Thymus (tissue), 11 donors: ENCODE results near the gene EGFLAM. TPM values are rescaled to one million over a fixed set of nuclear protein-coding genes. Genes with fewer than 3 reads are reported as not detected.

Source experiments
- DNase-seq, 9 donors: peaks; one replicate each; pipeline ENCODE4 v3.0.0-alpha.2; 2013; ENCODE audit warnings: low spot score in 9 of 9, low read depth in 6 of 9, missing footprints in 1 of 9
- H3K27ac ChIP-seq, 2 donors: one replicate each; pipeline ENCODE4 v1.5.1; 2013; ENCODE audit warnings: control low read depth in 1 of 2, low read depth in 1 of 2, low read length in 1 of 2, mild to moderate bottlenecking in 1 of 2, moderate library complexity in 1 of 2
- H3K27me3 ChIP-seq, 2 donors: one replicate each; pipeline ENCODE4 v1.5.1; 2013; ENCODE audit warnings: low read length in 1 of 2; ENCODE audit not compliant: control insufficient read depth in 2 of 2, insufficient read depth in 1 of 2
- H3K36me3 ChIP-seq, 2 donors: one replicate each; pipeline ENCODE4 v1.5.1; 2013; ENCODE audit warnings: low read length in 1 of 2, mild to moderate bottlenecking in 1 of 2, moderate library complexity in 1 of 2; ENCODE audit not compliant: control insufficient read depth in 2 of 2, insufficient read depth in 2 of 2
- H3K4me1 ChIP-seq, 2 donors: one replicate each; pipeline ENCODE4 v1.5.1; 2013; ENCODE audit warnings: low read length in 2 of 2; ENCODE audit not compliant: control insufficient read depth in 2 of 2, insufficient read depth in 2 of 2
- H3K4me3 ChIP-seq, 2 donors: one replicate each; pipeline ENCODE4 v1.5.1; 2013; ENCODE audit warnings: low read length in 2 of 2, control low read depth in 1 of 2, mild to moderate bottlenecking in 1 of 2
- H3K9me3 ChIP-seq, 2 donors: one replicate each; pipeline ENCODE4 v1.5.1; 2013; ENCODE audit warnings: low read length in 1 of 2, mild to moderate bottlenecking in 1 of 2; ENCODE audit not compliant: control insufficient read depth in 2 of 2, insufficient read depth in 1 of 2
- WGBS: extraction: QIAGEN DNeasy Blood & Tissue Kit; methylation state at CpG from one replicate; pipeline ENCODE4 v1.1.7; 2013; 5-methylcytosine and 5-hydroxymethylcytosine counted together
- polyA plus RNA-seq: library from polyadenylated mRNA; stranded (reverse); fragments of 200-250 nt; gene quantifications from one replicate; pipeline ENCODE4 v1.2.3, GENCODE V29; 2013
- total RNA-seq: library from RNA; stranded (reverse); fragments of 120-200 nt; gene quantifications from one replicate; pipeline ENCODE4 v1.2.4, GENCODE V29; 2013
- donor health status: healthy.

Gene EGFLAM
- total and polyA plus RNA-seq, 2 donors: 24.0 to 25.7 TPM

DNA sequence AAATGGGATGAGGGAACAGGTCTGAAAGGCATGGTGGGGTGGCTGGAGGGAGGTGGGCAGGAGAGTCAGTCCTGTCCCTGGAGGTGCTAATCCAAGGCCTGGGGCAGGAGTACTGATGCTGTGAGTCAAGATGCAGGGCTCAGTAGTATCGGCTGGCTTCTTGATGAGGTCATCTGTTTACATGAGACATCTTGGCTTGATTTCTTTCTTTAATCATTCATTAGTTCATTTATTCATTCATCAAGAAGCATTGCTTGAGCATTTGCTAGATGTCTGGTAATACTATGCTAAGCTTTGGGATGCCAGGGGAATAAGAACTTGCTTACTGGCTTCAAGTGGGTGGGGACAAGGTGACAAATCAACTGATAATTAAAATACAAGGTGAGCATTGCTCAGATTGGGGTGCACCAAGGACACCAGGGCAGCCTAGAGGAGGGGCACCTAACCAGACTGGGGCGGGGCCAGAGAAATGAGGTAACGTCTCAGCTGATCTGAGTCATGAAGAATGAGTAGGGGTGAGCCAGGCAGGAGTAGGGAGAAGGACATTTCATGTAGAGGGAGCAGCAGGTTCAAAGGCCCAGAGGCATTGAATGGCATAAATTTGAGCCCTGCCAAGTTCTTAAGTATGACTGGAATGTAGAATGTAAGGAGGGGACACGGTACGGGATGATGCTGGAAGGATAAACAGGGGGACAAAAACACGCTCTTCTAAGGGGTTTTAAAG lies 88.8 kb downstream of the EGFLAM start:
- WGBS: 95% methylated on average over 6 of the region's 6 CpGs
- Histone ChIP-seq H3K36me3 (no peaks in the 10 kb centered on the region), H3K27me3 (no peaks in the 10 kb centered on the region), H3K9me3 (no peaks in the 10 kb centered on the region), H3K4me3 (no peak overlapping the region), H3K4me1 (no peaks in the 10 kb centered on the region), H3K27ac (no peak overlapping the region)
- DNase-seq: no peak

GRCh38 chr5:38347896-38348295 lies 89.5 kb downstream of the EGFLAM start:
- no peaks in the 10 kb centered on the region for H3K27me3 ChIP-seq
- WGBS: 89% methylated on average over 1 of the region's 1 CpG

GRCh38 chr5:38360323-38361061 lies 102.1 kb downstream of the EGFLAM start:
- no peaks in the 10 kb centered on the region for H3K36me3 ChIP-seq
- 96% methylated on average over 11 of the region's 11 CpGs for WGBS
- H3K27me3 ChIP-seq: peaks cover 0 to 5% of the 10 kb centered on the region in 2 donors
- H3K4me1 ChIP-seq: no peaks in the 10 kb centered on the region
- H3K27ac ChIP-seq: no peak overlapping the region
- H3K4me3 ChIP-seq: no peak overlapping the region
- no peaks in the 10 kb centered on the region for H3K9me3 ChIP-seq
- DNase-seq: no peak

More at GRCh38 chr5:38347896-38348295, 89.5 kb downstream of the EGFLAM start:
- H3K9me3 ChIP-seq: no peaks in the 10 kb centered on the region
- no peaks in the 10 kb centered on the region for H3K4me1 ChIP-seq
- H3K27ac ChIP-seq: no peak overlapping the region
- DNase-seq: no peak
- no peaks in the 10 kb centered on the region for H3K36me3 ChIP-seq
- no peak overlapping the region for H3K4me3 ChIP-seq

DNA sequence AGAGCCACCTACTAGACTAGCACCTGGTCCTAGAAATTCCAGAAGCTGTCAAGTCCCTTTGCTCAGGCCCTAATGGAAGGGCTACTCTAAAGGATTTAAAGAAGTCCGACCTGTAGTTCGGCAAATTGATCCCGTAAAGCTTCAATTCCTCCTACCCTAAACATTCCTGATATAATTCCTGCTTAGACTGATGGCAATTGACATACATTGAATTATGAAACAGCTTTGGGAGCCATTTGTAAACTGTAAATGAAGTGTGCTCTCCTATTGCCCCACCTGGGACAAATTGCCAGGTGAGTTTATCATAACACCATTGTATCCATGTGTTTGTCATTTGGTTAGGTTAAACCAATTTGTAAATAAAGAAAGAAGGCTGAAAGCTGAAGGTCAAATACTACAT lies 104.4 kb downstream of the EGFLAM start:
- WGBS: 97% methylated on average over 3 of the region's 3 CpGs
- Histone ChIP-seq H3K36me3 (no peaks in the 10 kb centered on the region), H3K27ac (no peak overlapping the region), H3K4me3 (no peak overlapping the region), H3K27me3 (peaks cover 0 to 7% of the 10 kb centered on the region in 2 donors), H3K9me3 (no peaks in the 10 kb centered on the region), H3K4me1 (no peaks in the 10 kb centered on the region)
- DNase-seq: no peak

DNA sequence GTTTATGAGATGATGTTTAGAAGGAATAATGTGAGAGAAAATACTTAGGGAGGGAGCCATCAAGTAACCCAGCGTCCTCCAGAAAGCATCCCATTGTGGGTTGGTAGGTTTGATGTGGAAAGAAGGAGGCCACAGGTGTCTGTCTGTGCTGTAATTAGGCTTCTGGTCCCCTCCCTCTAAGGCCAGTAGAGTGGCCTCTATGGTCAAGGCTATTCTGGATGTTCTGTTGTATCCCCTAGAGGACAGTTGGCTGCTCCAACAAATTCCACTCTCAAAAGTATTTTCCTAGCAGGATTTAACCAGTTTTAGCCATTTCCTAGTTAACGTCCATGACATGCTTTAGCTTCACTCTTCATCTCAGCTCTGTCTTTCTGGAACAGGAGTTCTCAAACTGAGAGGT lies 106.5 kb downstream of the EGFLAM start:
- Histone ChIP-seq H3K4me3 (no peak overlapping the region), H3K36me3 (no peaks in the 10 kb centered on the region), H3K9me3 (no peaks in the 10 kb centered on the region), H3K4me1 (peaks cover 0 to 6% of the 10 kb centered on the region in 2 donors), H3K27me3 (peaks cover 0 to 7% of the 10 kb centered on the region in 2 donors), H3K27ac (no peak overlapping the region)
- DNase-seq: no peak
- 86% methylated on average over 2 of the region's 2 CpGs for WGBS

DNA sequence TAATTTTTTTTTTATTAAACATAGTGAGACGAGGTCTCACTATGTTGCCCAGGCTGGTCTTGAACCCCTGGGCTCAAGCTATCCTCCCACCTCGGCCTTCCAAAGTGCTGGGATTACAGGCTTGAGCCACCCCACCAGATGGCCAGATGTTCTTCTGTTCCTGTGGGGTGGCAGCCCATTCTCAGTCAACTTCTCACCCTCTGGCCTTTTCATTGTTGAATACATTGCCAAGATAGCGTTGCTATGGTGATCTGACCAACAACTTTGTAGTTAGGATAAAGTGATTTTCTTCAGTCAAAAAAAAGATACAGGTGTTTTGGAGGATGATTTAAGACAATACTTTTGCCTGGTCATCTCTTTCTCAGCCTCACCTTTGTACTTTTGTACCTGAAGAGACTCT lies 109.1 kb downstream of the EGFLAM start:
- Histone ChIP-seq H3K9me3 (no peaks in the 10 kb centered on the region), H3K4me3 (no peak overlapping the region), H3K36me3 (no peaks in the 10 kb centered on the region), H3K27me3 (peaks cover 3 to 7% of the 10 kb centered on the region in 2 donors), H3K27ac (no peak overlapping the region), H3K4me1 (peaks cover 0 to 6% of the 10 kb centered on the region in 2 donors)
- WGBS: 68% methylated on average over 3 of the region's 3 CpGs
- no peak for DNase-seq

- 2% methylated on average over 5 of the region's 5 CpGs for WGBS
These were observed 109.6 kb downstream of the EGFLAM start for GRCh38 chr5:38367966-38368365.

DNA sequence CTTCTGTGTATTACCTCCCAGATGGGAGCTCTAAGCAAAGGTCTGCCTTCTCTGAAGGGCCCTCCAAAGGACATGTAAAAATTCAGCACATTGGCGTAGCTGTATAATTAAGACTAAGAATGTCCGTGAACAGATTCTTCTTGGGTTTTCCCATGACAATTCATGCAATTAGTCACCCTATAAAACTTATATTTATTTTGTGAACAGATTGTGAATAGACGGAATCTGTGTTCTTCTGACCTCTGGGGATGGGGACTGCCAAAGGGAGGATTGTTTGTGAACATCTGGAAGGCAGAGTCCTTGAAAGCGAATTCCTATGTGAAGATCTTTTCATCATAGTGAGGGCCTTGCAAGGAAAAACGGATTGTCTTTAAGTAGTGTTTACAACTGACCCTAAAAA lies 111.3 kb downstream of the EGFLAM start:
- H3K27me3 ChIP-seq: peaks cover 2 to 3% of the 10 kb centered on the region in 2 donors
- no peak for DNase-seq
- no peaks in the 10 kb centered on the region for H3K9me3 ChIP-seq
- WGBS: 74% methylated on average over 5 of the region's 5 CpGs
- no peak overlapping the region for H3K27ac ChIP-seq
- H3K36me3 ChIP-seq: no peaks in the 10 kb centered on the region
- no peak overlapping the region for H3K4me3 ChIP-seq
- H3K4me1 ChIP-seq: peaks cover 0 to 6% of the 10 kb centered on the region in 2 donors

More at GRCh38 chr5:38367966-38368365, 109.6 kb downstream of the EGFLAM start:
- Histone ChIP-seq H3K4me1 (peaks cover 0 to 6% of the 10 kb centered on the region in 2 donors), H3K27me3 (peaks cover 3 to 7% of the 10 kb centered on the region in 2 donors), H3K4me3 (no peak overlapping the region), H3K36me3 (no peaks in the 10 kb centered on the region), H3K27ac (no peak overlapping the region), H3K9me3 (no peaks in the 10 kb centered on the region)
- peak in 1 of 9 donors; percentile 34 for DNase-seq

DNA sequence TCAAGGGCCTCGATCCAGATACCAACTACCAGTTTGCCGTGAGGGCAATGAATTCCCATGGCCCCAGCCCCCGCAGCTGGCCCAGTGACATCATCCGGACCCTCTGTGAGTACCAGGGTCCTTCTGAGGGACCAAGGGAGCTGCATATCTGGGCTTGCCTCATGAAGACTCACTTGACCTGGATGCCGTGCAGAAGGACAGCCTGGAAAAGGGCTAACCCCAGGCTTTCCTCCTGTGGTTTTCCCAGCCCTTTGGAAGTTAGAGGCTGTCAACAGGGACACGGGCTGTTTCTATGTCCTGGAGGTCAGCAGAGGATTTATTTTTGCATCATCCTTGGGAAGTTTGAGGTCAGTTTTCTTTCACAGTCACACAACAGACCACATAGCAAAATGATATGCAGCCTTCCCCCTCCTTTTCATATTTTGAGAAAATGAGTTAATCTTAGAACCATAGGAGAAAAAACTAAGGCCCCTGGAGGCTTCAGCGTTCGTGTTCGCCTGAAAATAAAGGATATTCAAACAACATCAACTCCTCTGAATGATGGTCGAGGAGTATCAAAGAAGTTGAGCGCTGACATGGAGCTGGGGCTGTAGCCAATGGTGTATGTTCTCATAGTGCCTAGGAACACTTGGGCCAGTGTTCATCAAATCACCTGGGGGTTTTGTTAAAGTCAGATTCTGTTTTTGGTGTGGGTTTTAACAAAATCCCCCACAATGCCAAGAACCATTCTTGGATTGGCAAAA lies 112.2 kb downstream of the EGFLAM start:
- 89% methylated on average over 11 of the region's 11 CpGs for WGBS
- H3K27me3 ChIP-seq: peaks cover 2 to 3% of the 10 kb centered on the region in 2 donors
- no peak overlapping the region for H3K27ac ChIP-seq
- DNase-seq: no peak
- H3K4me1 ChIP-seq: peaks cover 5 to 10% of the 10 kb centered on the region in 2 donors
- no peaks in the 10 kb centered on the region for H3K36me3 ChIP-seq
- H3K4me3 ChIP-seq: no peak overlapping the region
- no peaks in the 10 kb centered on the region for H3K9me3 ChIP-seq
